Activated CD4-positive, alpha-beta T cell treated with anti-CD3 and anti-CD28 coated beads, Interleukin-2, amount 50 U/mL, for 16 hours (primary cell): ENCODE data around the gene AFF1.

Experiments used
- DNase-seq: peaks from one replicate; pipeline ENCODE4 v3.0.0-alpha.2; 2020

AFF1 gene

GRCh38 chr4:87092389-87093141 lies 157.8 kb downstream of the AFF1 start:
- no peak for DNase-seq

DNA sequence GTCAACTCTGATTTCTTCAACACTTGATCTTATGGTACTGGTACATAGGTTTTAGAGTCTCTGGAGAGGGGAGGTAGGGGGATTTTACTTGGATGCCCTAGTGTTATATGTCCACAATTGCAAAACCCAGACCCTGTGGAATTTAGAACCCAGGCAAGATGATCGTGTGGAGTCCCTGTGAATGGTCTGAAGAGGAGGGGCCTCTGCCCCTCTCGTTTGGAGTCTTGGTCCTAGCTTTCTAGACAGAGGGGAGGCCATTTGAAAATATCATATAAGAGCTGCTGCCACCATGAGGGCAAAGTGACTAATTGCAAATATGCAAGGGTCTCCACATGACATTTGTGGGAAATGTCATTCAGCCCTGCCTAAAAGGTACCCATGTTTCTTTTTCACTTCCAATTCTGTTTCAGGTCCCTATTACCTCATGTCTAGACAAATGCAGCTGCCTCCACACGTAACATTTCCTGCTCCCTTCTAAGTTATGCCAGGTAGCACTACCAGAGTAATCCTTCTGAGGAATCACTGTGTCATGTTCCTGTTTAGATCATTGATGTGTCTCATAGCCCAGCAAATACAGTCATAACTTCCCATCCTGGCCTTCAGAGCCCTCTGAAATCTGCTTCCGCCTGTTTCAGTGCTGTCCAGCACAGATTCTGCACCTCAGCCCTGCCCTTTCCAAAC lies 158.8 kb downstream of the AFF1 start:
- DNase-seq, result peak; percentile 58

DNA sequence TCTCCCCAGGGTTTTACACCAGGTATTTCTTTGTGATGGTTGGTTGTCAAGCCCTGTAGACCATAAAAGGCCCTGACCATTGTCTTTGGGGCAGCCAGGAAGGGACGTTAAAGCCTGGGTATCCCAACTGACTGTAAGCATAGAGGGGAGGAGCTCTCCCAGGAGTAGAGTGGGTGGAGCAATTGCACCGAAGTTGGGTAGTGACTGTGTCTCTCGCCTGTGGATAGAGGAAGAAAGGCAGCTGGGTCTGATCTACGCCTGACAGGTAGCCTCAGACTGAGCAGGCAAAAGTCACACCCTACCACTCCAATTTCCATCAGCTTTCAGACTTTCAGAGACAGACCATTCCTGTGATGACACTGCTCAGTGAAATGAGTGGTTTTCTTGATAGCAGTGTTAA lies 162.3 kb downstream of the AFF1 start:
- DNase-seq, result peak; percentile 49

DNA sequence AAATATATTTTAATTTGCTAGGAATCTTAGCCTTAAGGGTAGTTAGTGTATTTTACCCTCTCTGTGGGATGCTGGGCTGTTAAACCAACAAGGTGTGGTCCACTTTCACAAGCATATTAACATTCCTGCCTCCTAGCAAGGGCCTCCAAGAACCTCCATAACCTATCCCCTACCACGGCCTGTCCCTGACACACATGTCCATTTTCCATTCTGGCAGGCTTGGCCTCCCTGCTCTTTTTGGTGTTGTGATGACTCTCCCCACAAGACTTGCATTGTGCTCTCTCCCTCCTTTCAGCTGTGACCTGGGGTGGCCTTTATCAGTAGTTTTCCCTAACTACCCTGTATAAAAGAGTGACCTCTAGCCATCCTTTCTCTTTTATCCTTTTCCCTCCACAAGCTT lies 165.4 kb downstream of the AFF1 start:
- DNase-seq, result no peak

DNA sequence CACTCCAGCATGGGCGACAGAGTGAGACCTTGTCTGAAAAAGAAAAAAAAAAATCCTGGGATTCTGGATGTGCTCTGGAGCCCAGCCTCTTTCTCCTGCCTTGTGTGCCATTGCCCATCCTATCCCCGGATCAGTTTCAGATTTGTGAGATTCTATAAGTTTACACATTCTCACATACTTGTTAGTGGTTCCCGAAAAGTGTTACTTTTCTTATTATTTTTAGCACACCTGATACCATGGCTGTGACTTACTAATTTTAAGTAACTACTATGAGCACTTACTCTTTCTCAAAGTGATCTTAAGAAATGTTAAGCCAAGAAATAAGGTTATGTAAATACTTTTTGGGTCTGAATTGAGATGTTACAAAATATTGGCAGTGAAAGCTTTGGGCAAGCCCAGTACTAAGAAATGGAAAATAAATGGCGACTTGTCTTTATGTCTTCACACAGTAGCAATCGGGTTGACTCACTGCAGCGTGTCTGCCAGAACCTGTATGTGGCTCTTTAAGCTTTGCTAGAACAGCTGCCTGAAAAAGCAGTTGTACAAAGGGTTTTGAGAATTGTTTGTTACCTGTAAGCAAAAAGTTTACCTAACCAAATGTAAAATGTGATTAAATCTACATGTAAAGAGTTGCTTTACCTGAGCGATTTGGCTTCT lies 166.9 kb downstream of the AFF1 start:
- DNase-seq, result no peak

- DNase-seq, result no peak
Observed at GRCh38 chr4:87103086-87103485, 168.3 kb downstream of the AFF1 start.

DNA sequence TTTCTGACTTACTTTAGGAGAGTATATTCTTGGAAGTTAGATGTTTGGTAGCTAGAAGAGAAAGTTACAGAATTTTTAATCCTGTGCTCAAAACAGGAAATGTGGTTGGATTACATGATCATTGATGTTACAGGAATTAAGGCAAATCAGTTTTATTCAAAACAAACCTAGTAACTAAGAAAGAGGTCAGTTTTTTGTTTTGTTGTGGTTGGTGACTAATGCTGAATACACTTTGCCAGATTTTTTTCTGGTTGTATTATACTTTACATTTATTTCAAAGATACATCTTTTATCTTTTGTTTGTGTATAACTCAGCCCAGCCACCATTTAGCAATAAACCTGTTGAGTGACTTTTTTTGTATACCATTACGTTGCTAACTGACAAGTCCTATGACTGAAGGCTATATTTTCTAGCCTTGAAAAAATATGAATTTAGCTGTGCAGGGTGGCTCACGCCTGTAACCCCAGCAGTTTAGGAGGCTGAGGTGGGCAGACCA lies 168.9 kb downstream of the AFF1 start:
- peak; percentile 70 for DNase-seq

- no peak for DNase-seq
Observed at GRCh38 chr4:87105101-87105845, 170.5 kb downstream of the AFF1 start.

GRCh38 chr4:87108142-87108546 lies 173.3 kb downstream of the AFF1 start:
- peak; percentile 56 for DNase-seq

- no peak for DNase-seq
Observed at GRCh38 chr4:87109121-87109520, 174.3 kb downstream of the AFF1 start.

DNA sequence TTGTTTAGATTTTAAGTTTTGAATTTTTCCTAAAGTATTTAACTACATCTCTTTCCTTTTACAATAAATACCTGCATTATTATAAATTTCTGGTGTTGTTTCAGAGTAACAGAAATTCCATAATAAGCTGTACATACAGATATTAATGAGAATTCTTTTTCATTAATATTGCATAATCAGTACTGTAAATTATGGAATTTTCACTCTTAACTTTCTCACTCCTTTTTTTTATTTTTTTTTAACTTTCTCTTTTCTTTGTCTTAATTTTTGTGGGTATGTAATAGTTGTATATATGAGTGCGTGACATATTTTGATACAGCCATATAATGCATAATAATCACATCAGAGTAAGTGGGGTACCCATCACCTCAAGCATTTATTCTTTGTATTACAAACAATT lies 175.1 kb downstream of the AFF1 start:
- no peak for DNase-seq

DNA sequence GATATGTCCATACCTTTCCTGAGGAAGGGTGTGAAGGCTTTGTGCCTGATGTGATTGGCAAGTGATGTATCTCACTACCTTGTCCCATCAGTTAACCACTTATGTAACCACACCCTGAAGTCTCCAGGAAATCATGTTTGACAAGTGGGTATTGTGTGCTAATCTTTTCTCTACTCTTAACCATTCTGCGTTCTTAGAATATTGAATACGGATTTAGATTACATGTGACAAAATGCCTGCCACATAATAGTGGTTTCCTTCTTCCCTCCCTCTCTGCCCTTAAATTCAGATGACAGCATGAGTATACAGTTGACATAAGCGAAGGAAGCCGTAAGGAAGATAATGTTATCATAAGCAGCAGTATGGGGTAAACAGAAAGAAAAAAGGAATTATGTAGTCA lies 177.3 kb downstream of the AFF1 start:
- DNase-seq, result no peak

DNA sequence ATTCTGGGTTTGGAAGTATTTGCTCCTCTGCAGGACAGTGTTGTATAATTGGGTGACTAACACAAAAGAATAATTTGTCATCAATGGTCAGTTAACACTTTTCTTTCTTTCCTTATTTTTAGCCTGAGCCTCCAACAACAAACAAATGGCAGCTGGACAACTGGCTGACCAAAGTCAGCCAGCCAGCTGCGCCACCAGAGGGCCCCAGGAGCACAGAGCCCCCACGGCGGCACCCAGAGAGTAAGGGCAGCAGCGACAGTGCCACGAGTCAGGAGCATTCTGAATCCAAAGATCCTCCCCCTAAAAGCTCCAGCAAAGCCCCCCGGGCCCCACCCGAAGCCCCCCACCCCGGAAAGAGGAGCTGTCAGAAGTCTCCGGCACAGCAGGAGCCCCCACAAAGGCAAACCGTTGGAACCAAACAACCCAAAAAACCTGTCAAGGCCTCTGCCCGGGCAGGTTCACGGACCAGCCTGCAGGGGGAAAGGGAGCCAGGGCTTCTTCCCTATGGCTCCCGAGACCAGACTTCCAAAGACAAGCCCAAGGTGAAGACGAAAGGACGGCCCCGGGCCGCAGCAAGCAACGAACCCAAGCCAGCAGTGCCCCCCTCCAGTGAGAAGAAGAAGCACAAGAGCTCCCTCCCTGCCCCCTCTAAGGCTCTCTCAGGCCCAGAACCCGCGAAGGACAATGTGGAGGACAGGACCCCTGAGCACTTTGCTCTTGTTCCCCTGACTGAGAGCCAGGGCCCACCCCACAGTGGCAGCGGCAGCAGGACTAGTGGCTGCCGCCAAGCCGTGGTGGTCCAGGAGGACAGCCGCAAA lies 179.6 kb downstream of the AFF1 start:
- no peak for DNase-seq

- DNase-seq, result no peak
Observed at GRCh38 chr4:87116231-87116630, 181.4 kb downstream of the AFF1 start.

DNA sequence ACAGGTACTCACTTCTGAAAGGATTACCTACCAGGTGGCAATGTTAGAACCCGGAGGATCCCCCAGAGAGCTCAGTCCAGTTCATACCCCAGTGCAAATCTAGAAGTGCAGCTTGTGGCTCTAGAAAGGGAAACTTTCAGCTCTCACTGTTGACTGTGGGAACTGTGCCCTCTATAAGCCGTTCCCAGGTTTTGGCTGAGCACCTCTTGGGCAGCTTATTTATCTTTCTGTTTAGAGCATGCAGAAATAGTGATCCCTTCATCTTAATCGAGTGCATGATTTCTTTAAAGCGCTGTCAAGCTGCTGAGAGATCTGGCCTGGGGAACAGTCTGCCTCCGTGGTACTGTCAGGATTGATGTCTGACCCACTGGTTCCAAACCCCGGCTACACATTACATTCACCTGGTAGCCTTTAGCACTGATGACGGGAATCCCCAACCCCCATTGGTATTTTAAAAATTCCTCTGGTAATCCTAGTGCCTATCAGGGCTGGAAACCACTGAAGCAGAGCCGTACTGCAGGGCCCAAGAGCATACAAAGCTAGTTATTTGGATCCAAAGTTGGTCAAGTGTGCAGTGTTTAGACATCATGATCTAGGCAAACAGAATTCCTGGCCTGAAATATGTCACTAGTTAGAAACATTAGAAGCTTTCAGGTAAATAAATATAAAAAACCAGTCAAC lies 182.4 kb downstream of the AFF1 start:
- no peak for DNase-seq

DNA sequence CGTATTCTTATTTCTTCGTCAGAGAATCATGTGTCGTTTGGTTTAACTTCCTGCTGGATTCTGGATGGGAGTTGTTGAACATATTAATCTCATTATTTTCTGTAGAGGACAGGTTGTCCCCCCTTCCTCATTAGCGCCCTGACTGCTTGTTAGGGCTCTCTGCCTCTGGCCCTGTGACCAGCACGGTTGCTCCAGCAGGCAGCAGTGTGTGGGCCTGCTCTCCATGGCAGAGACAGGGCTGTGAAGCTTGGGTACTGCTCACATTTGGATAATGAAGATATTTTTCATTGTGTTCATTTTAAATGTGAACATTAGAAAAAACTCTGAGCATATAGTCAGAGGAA lies 182.9 kb downstream of the AFF1 start:
- no peak for DNase-seq

- no peak for DNase-seq
Observed at GRCh38 chr4:87118421-87118820, 183.6 kb downstream of the AFF1 start.

- DNase-seq, result no peak
Observed at GRCh38 chr4:87118826-87119225, 184.0 kb downstream of the AFF1 start.

DNA sequence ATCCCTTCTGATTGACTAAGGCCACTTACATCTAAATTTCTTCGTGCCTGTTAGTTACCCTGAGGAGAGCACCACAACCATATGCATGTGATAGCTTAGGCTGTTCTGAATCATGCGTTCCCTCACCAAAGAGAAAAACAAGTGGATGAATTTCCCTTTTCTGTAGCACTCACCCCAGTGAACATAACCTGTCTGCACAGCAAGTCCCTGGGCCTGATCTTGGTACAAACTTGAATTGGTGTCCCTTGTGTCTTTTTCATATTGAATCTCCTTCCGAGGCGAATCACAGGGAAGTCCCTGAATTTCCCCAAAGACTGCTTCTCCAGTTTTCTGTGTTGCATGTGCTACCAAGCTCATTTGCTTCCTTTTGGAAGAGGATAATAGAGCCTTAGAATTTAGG lies 185.2 kb downstream of the AFF1 start:
- no peak for DNase-seq

- DNase-seq, result no peak
Observed at GRCh38 chr4:87120411-87121162, 185.8 kb downstream of the AFF1 start.
